ENCODE results near the gene RYK.

The RYK gene

GRCh38 chr3:134235577-134236076, 15.0 kb downstream of the RYK start:
- Histone ChIP-seq H3K79me2 (peaks cover 43% of the 10 kb centered on the region), H3K36me3 (ENCODE audit: control insufficient read depth, insufficient read depth, low read length) (no peaks in the 10 kb centered on the region), H3K9ac (no peak overlapping the region), H3K27me3 (ENCODE audit: control insufficient read depth, insufficient read depth, low read length) (no peaks in the 10 kb centered on the region), H3K9me3 (ENCODE audit: control insufficient read depth, low read length) (no peaks in the 10 kb centered on the region), H3K4me2 (ENCODE audit: low read length) (no peak overlapping the region), H2AFZ (no peak overlapping the region), H3K4me3 (ENCODE audit: low read depth, low read length) (no peak overlapping the region), H3K27ac (no peak overlapping the region), H3K4me1 (peaks cover 21% of the 10 kb centered on the region)
- TF ChIP-seq, protein P1, sequence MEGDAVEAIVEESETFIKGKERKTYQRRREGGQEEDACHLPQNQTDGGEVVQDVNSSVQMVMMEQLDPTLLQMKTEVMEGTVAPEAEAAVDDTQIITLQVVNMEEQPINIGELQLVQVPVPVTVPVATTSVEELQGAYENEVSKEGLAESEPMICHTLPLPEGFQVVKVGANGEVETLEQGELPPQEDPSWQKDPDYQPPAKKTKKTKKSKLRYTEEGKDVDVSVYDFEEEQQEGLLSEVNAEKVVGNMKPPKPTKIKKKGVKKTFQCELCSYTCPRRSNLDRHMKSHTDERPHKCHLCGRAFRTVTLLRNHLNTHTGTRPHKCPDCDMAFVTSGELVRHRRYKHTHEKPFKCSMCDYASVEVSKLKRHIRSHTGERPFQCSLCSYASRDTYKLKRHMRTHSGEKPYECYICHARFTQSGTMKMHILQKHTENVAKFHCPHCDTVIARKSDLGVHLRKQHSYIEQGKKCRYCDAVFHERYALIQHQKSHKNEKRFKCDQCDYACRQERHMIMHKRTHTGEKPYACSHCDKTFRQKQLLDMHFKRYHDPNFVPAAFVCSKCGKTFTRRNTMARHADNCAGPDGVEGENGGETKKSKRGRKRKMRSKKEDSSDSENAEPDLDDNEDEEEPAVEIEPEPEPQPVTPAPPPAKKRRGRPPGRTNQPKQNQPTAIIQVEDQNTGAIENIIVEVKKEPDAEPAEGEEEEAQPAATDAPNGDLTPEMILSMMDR (IDR thresholded peaks at IDR 0.05): no peak

DNA sequence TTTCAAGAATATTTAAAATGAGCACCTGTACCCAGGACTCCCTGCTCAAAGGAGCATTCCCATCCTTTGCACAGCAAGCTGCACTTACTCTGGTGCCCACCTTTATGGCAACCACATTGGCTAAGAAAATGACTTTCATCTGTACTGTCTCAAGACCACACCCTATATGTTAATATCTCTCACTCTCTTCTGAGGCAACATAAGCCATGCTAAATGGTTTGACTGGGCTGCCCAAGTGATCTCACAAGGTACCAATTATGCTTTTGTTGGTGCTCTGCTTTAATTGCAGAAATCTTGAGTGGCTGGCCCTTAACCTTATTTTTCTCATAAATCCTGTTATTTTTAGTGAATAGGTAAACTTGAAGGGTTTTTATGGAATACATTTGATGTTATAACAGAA, 17.7 kb downstream of the RYK start:
- no peak overlapping the region for H2AFZ ChIP-seq
- H3K36me3 ChIP-seq (ENCODE audit: control insufficient read depth, insufficient read depth, low read length): no peaks in the 10 kb centered on the region
- H3K9me3 ChIP-seq (ENCODE audit: control insufficient read depth, low read length): no peaks in the 10 kb centered on the region
- H3K4me1 ChIP-seq: peaks cover 11% of the 10 kb centered on the region
- TF ChIP-seq, protein P1 (IDR thresholded peaks at IDR 0.05): no peak
- no peak overlapping the region for H3K27ac ChIP-seq
- peaks cover 55% of the 10 kb centered on the region for H3K79me2 ChIP-seq
- H3K9ac ChIP-seq: no peak overlapping the region
- no peak overlapping the region for H3K4me3 ChIP-seq (ENCODE audit: low read depth, low read length)
- no peaks in the 10 kb centered on the region for H3K27me3 ChIP-seq (ENCODE audit: control insufficient read depth, insufficient read depth, low read length)
- no peak overlapping the region for H3K4me2 ChIP-seq (ENCODE audit: low read length)

DNA sequence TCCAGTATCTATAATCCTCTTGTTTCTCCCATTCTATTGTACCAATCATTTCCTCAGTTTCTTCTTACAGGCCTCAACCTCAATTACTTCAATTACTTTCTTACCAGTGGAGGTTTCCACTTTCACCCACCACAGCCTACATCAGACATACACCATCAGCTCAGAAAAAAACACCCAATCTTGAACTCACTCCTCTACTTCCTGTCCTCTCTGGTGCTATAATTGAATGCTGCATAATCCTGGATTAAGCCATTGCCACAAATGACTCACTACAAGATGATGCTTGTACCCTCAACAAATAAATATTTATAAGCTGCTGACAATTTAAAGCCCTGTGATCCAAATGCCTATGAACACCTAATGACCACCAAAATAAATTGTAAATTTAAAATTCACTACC, 18.5 kb downstream of the RYK start:
- no peaks in the 10 kb centered on the region for H3K36me3 ChIP-seq (ENCODE audit: control insufficient read depth, insufficient read depth, low read length)
- H2AFZ ChIP-seq: no peak overlapping the region
- no peak overlapping the region for H3K4me3 ChIP-seq (ENCODE audit: low read depth, low read length)
- H3K9ac ChIP-seq: no peak overlapping the region
- H3K9me3 ChIP-seq (ENCODE audit: control insufficient read depth, low read length): no peaks in the 10 kb centered on the region
- no peak overlapping the region for H3K4me2 ChIP-seq (ENCODE audit: low read length)
- no peaks in the 10 kb centered on the region for H3K27me3 ChIP-seq (ENCODE audit: control insufficient read depth, insufficient read depth, low read length)
- H3K4me1 ChIP-seq: peaks cover 6% of the 10 kb centered on the region
- peaks cover 59% of the 10 kb centered on the region for H3K79me2 ChIP-seq
- H3K27ac ChIP-seq: no peak overlapping the region
- TF ChIP-seq, protein P1 (IDR thresholded peaks at IDR 0.05): no peak

DNA sequence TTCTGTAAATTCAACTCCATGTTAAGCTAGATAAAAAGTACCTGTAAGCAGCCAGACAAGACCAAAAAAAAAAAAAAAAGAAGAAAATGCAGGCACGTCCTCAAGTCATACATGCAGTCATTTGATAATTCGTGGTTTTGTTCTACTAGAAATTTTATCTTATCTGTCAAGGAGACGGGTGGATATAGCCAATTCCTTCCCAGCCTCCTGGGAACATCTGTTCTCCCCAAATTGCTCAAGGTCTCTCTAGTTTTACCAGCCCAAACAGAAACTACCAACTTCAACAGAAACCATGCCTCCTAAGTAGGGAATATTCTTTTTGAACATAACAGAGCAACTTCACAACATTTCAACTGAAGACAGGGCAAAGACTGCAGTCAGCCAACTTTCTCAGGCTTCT, 19.5 kb downstream of the RYK start:
- H3K4me2 ChIP-seq (ENCODE audit: low read length): no peak overlapping the region
- no peaks in the 10 kb centered on the region for H3K4me1 ChIP-seq
- TF ChIP-seq, protein P1 (IDR thresholded peaks at IDR 0.05): no peak
- peaks cover 52% of the 10 kb centered on the region for H3K79me2 ChIP-seq
- no peak overlapping the region for H2AFZ ChIP-seq
- no peaks in the 10 kb centered on the region for H3K9me3 ChIP-seq (ENCODE audit: control insufficient read depth, low read length)
- H3K4me3 ChIP-seq (ENCODE audit: low read depth, low read length): no peak overlapping the region
- no peaks in the 10 kb centered on the region for H3K36me3 ChIP-seq (ENCODE audit: control insufficient read depth, insufficient read depth, low read length)
- H3K27ac ChIP-seq: no peak overlapping the region
- no peaks in the 10 kb centered on the region for H3K27me3 ChIP-seq (ENCODE audit: control insufficient read depth, insufficient read depth, low read length)
- H3K9ac ChIP-seq: no peak overlapping the region

GRCh38 chr3:134229038-134229437, 21.6 kb downstream of the RYK start:
- H3K4me1 ChIP-seq: no peaks in the 10 kb centered on the region
- no peak overlapping the region for H3K27ac ChIP-seq
- H3K9me3 ChIP-seq (ENCODE audit: control insufficient read depth, low read length): no peaks in the 10 kb centered on the region
- H3K4me3 ChIP-seq (ENCODE audit: low read depth, low read length): no peak overlapping the region
- TF ChIP-seq, protein P1 (IDR thresholded peaks at IDR 0.05): no peak
- H3K79me2 ChIP-seq: peaks cover 47% of the 10 kb centered on the region
- H3K27me3 ChIP-seq (ENCODE audit: control insufficient read depth, insufficient read depth, low read length): no peaks in the 10 kb centered on the region
- no peak overlapping the region for H3K4me2 ChIP-seq (ENCODE audit: low read length)
- H3K9ac ChIP-seq: no peak overlapping the region
- no peaks in the 10 kb centered on the region for H3K36me3 ChIP-seq (ENCODE audit: control insufficient read depth, insufficient read depth, low read length)
- H2AFZ ChIP-seq: no peak overlapping the region

Data from parathyroid adenoma (tissue), 2 donors.